ENCODE measurements around the gene MMP15.

The MMP15 gene

DNA sequence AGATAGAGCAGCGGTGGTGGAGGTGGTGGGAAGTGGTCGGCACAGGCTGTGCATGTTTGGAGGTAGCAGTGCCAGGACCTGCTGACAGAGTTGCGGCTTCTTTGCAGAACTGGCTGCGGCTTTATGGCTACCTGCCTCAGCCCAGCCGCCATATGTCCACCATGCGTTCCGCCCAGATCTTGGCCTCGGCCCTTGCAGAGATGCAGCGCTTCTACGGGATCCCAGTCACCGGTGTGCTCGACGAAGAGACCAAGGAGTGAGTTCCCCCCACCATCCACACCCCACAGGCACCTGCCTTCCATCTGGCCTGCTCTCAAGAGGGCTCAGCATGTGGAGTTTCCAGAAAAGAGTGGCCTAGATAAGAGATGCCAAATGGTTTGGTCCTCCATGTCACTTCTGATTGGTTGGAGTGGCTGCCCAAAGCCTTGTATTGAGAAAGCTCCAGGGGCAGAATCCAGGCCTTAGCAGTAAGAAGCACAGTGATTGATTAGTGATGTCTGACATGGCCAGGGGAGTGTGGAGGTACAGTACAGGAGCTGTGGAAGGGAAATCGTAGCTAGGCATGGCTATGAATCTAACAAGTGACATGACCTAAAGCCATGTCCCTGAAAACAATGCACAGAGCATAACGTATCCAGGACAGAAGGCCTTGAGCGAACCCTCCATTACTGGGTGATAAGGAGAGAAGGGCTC is 12.0 kb downstream of the MMP15 start:
- TF ChIP-seq, protein P1, sequence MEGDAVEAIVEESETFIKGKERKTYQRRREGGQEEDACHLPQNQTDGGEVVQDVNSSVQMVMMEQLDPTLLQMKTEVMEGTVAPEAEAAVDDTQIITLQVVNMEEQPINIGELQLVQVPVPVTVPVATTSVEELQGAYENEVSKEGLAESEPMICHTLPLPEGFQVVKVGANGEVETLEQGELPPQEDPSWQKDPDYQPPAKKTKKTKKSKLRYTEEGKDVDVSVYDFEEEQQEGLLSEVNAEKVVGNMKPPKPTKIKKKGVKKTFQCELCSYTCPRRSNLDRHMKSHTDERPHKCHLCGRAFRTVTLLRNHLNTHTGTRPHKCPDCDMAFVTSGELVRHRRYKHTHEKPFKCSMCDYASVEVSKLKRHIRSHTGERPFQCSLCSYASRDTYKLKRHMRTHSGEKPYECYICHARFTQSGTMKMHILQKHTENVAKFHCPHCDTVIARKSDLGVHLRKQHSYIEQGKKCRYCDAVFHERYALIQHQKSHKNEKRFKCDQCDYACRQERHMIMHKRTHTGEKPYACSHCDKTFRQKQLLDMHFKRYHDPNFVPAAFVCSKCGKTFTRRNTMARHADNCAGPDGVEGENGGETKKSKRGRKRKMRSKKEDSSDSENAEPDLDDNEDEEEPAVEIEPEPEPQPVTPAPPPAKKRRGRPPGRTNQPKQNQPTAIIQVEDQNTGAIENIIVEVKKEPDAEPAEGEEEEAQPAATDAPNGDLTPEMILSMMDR (conservative IDR thresholded peaks at IDR 0.05; ENCODE audit: low read length): no peak
- DNase-seq (ENCODE audit: low read depth): no peak
- H3K4me3 ChIP-seq (ENCODE audit: low read length): no peak overlapping the region

DNA sequence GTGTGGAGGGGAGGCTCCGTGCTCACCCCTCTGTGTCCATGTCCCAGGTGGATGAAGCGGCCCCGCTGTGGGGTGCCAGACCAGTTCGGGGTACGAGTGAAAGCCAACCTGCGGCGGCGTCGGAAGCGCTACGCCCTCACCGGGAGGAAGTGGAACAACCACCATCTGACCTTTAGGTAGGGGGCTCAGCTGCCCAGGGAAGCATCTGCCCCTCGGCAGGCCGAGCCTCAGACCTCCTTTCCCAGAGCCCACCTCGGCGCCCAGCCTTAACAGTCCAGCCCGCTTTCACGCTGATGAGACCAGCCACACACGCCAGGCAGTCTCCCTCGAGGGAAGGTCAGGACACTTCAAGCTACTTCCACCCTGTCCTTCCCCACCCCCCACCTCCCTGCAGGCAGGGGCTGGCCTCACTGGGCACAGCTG is 12.7 kb downstream of the MMP15 start:
- TF ChIP-seq, protein P1 (conservative IDR thresholded peaks at IDR 0.05; ENCODE audit: low read length): no peak
- no peak overlapping the region for H3K4me3 ChIP-seq (ENCODE audit: low read length)
- DNase-seq (ENCODE audit: low read depth): no peak

DNA sequence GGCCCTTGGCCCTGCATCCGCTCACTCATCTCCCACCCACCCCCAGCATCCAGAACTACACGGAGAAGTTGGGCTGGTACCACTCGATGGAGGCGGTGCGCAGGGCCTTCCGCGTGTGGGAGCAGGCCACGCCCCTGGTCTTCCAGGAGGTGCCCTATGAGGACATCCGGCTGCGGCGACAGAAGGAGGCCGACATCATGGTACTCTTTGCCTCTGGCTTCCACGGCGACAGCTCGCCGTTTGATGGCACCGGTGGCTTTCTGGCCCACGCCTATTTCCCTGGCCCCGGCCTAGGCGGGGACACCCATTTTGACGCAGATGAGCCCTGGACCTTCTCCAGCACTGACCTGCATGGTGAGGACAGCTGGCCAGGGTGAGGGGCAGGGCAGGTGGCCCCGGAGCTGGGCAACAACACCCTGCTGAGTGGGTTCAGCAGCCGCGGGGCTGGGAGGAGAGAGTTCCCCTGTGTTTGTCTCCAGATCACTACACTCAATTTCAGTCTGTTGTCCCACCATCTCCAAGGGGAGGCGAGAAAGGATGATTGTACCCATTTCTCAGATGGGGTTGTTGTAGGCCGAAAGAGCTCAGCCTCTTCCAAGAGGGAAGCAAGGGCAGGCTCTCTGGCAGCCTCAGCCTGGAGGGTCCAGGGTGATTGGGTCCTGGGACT is 14.4 kb downstream of the MMP15 start:
- no peak overlapping the region for H3K4me3 ChIP-seq (ENCODE audit: low read length)
- TF ChIP-seq, protein P1 (conservative IDR thresholded peaks at IDR 0.05; ENCODE audit: low read length): no peak
- no peak for DNase-seq (ENCODE audit: low read depth)

DNA sequence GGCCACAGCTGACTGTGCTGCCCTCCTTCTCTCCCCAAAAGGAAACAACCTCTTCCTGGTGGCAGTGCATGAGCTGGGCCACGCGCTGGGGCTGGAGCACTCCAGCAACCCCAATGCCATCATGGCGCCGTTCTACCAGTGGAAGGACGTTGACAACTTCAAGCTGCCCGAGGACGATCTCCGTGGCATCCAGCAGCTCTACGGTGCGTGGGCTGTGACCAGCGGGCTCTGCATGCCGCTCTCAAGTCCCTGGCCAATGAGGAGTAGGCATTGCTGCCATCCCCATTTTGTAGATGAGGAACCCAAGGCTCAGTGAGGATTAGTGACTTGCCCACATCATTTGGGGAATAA is 14.9 kb downstream of the MMP15 start:
- no peak overlapping the region for H3K4me3 ChIP-seq (ENCODE audit: low read length)
- DNase-seq (ENCODE audit: low read depth): no peak
- TF ChIP-seq, protein P1 (conservative IDR thresholded peaks at IDR 0.05; ENCODE audit: low read length): no peak

DNA sequence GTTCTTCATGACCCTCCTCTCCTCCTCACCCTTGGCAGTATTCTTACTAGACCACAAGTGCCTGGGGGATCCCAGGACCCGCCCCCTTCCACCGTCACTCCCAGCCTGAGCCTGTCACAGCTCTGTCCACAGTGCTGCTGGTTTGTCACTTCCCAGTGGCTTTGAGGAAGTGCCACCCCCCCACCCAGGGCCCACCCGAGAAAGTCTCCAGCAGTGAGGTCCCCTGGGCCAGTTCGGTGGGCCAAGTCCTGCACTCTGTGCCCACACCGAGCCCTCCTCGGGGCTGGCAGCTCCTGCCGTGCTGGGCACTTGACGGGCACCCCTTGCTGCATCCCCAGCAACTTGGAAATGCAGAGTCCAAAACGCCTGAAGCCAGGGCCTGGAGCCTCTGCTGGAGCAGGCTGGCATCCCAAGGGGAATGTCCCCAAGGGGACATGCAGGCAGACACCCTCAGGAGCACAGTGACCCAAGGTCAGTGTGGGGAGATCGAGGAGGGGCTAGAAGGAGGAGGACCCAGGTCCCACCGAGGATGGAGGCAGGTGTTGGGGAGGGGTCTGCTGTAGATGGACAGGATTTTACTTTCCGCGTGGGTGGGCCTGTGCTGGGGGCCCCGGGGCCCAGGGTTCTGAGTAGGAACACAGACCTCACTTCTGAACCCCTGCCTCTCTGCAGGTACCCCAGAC is 15.5 kb downstream of the MMP15 start:
- TF ChIP-seq, protein P1 (conservative IDR thresholded peaks at IDR 0.05; ENCODE audit: low read length): no peak
- DNase-seq (ENCODE audit: low read depth): no peak
- H3K4me3 ChIP-seq (ENCODE audit: low read length): no peak overlapping the region

DNA sequence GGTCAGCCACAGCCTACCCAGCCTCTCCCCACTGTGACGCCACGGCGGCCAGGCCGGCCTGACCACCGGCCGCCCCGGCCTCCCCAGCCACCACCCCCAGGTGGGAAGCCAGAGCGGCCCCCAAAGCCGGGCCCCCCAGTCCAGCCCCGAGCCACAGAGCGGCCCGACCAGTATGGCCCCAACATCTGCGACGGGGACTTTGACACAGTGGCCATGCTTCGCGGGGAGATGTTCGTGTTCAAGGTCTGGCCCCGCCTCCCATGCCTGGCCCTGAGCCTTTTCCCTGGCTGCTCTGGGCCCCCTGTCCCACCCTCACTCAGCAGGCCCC is 16.0 kb downstream of the MMP15 start:
- no peak for DNase-seq (ENCODE audit: low read depth)
- TF ChIP-seq, protein P1 (conservative IDR thresholded peaks at IDR 0.05; ENCODE audit: low read length): no peak

More for the DNA sequence above, 16.0 kb downstream of the MMP15 start:
- no peak overlapping the region for H3K4me3 ChIP-seq (ENCODE audit: low read length)

Measured in AG10803 (cell line).